Heart left ventricle (tissue), 13 donors: ENCODE data around the gene ZBTB12.

ENCODE experiments used
- POLR2A ChIP-seq, 2 donors: fragments of 450-650 bp; IDR thresholded peaks; one replicate each; pipeline ENCODE4 v1.6.1; 2017; ENCODE audit warnings: antibody characterized with exemption in 2 of 2, mild to moderate bottlenecking in 2 of 2, moderate library complexity in 2 of 2
- TF ChIP-seq, protein P1 (sequence below), 12 donors: fragments of 200-600 bp; sonication (generic) in 4 of 12; IDR thresholded peaks; one replicate each; pipeline versions ENCODE4 v1.5.0 to v1.8.0; 2018 to 2022; ENCODE audit warnings: antibody characterized with exemption in 12 of 12, mild to moderate bottlenecking in 5 of 12
- donor health status: ischemic (EF 13 %, LVEDD 7.1; RV severe dilation, severe dysfunction).
- donor health status: DM: no; HTN: yes; CAD: no.
- donor health status: DM: no; HTN: no; CAD: no.
- donor health status: ischemic (EF 25% LVEDD 6.9; RV normal size, moderate dysfunction).
- donor health status: ischemic (EF 25% LVEDD 5.7; RV mildly dilated, moderate dysfunction).
- donor health status: ischemic (EF 35%, LVEDD 5.7; RV mildly dilated, moderate dysfunction).
- donor health status: nonischemic (EF 11% LVEDD 7.7; RV severe dilation, severe dysfunction).
- donor health status: DM: yes; HTN: yes; CAD: no.
- donor health status: PGD.
- donor health status: ischemic (EF 29% LVEDD 5.4; RV normal size, mild dysfunction).
- donor health status: nonischemic (EF 23%, LVEDD 6.1; RV moderate dilation, normal function).

DNA sequence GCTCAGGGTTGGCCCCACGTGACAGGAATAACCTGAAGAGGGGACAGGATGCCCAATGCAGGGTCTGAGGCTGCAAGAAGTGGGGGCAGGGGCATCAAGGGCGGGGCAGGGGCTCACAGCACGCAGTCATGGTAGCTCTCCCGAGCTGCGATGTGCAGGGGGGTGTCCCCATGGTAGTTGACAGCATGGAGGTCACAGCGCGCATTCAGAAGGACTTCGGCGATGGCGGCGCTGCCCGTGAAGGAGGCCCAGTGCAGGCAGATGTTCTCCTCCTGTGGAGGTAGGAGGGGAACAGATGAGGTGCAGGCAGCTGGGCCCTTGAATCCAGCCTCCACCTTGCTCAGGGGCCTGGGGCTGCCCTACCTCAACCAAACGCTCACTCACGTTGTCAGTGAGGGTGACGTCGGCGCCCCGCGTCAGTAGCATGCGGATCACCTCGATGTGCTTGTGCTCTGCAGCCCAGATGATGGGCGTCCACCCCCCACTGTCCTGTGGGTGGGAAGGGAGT is 17.3 kb downstream of the ZBTB12 start:
- TF ChIP-seq, protein P1, sequence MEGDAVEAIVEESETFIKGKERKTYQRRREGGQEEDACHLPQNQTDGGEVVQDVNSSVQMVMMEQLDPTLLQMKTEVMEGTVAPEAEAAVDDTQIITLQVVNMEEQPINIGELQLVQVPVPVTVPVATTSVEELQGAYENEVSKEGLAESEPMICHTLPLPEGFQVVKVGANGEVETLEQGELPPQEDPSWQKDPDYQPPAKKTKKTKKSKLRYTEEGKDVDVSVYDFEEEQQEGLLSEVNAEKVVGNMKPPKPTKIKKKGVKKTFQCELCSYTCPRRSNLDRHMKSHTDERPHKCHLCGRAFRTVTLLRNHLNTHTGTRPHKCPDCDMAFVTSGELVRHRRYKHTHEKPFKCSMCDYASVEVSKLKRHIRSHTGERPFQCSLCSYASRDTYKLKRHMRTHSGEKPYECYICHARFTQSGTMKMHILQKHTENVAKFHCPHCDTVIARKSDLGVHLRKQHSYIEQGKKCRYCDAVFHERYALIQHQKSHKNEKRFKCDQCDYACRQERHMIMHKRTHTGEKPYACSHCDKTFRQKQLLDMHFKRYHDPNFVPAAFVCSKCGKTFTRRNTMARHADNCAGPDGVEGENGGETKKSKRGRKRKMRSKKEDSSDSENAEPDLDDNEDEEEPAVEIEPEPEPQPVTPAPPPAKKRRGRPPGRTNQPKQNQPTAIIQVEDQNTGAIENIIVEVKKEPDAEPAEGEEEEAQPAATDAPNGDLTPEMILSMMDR (IDR thresholded peaks at IDR 0.05): no peak
- no peak for TF ChIP-seq POLR2A (IDR thresholded peaks at IDR 0.05)
